ENCODE data around the gene MLST8. TPM values are rescaled to one million over a fixed set of nuclear protein-coding genes. Genes with fewer than 3 reads are reported as not detected.

MLST8 gene
- total RNA-seq, 1 experiment from 2014 or later, result 53.1 TPM

DNA sequence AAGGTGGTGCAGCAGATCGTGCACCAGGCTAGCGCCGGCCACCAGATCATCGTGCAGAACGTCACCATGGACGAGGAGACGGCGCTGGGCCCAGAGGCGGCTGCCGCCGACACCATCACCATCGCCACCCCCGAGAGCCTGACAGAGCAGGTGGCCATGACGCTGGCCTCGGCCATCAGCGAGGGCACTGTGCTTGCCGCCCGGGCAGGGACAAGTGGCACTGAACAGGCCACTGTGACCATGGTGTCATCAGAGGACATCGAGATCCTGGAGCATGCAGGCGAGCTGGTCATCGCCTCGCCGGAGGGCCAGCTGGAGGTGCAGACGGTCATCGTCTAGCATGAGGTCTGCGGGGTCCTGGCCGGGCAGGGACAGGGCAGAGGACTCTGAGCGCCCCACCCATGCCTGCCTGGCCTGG, 30.0 kb downstream of the MLST8 start:
- Mint-ChIP-seq H3K27ac (ENCODE audit: unreplicated experiment) (no peak overlapping the region), H3K4me1 (ENCODE audit: low read depth, unreplicated experiment) (no peaks in the 10 kb centered on the region), H3K4me3 (ENCODE audit: unreplicated experiment) (no peak overlapping the region), H3K9me3 (ENCODE audit: unreplicated experiment) (no peaks in the 10 kb centered on the region), H3K36me3 (ENCODE audit: insufficient read depth, unreplicated experiment) (peaks cover 49% of the 10 kb centered on the region), H3K27me3 (ENCODE audit: insufficient read depth, unreplicated experiment) (no peaks in the 10 kb centered on the region)
- H3K4me3 ChIP-seq (ENCODE audit: low read depth, low read length), result no peak overlapping the region
- ChIA-PET CTCF (no interaction called here), POLR2A (interaction anchor here (0.6 kb wide), 1 partner anchor 233 kb away, joined by 9 read pairs; no protein-coding TSS in a partner anchor)
- no peak for TF ChIP-seq CTCF (IDR thresholded peaks at IDR 0.05; ENCODE audit: insufficient read depth in 1 of 2, low read depth in 1 of 2, low read length in 1 of 2, severe bottlenecking in 1 of 2, unreplicated experiment in 1 of 2)
- intact Hi-C loops (cut with micrococcal nuclease; ENCODE audit: unreplicated experiment), result no loop called here
- H3K4me1 ChIP-seq, result peaks cover 8% of the 10 kb centered on the region; the same call in 1 of the 2 replicates
- H3K27me3 ChIP-seq (replicated peaks; ENCODE audit: control insufficient read depth, insufficient read depth, low read length), result no peaks in the 10 kb centered on the region
- no peaks in the 10 kb centered on the region for H3K9me3 ChIP-seq
- BruUV-seq (replicated peaks), result TSS peak; percentile 27
- DNase-seq, result no peak
- no peaks in the 10 kb centered on the region for H3K36me3 ChIP-seq (ENCODE audit: control insufficient read depth, insufficient read depth, low read length)

- H3K36me3 Mint-ChIP-seq (ENCODE audit: insufficient read depth, unreplicated experiment), result peaks cover 49% of the 10 kb centered on the region
- H3K27me3 ChIP-seq (replicated peaks; ENCODE audit: control insufficient read depth, insufficient read depth, low read length), result no peaks in the 10 kb centered on the region
- ChIA-PET POLR2A (interaction anchor here (0.6 kb wide), 1 partner anchor 234 kb away, joined by 9 read pairs; no protein-coding TSS in a partner anchor), CTCF (no interaction called here)
- no peaks in the 10 kb centered on the region for H3K9me3 Mint-ChIP-seq (ENCODE audit: unreplicated experiment)
- peak overlapping the region; percentile 56 for H3K4me3 Mint-ChIP-seq (ENCODE audit: unreplicated experiment)
- DNase-seq, result no peak
- no peaks in the 10 kb centered on the region for H3K4me1 Mint-ChIP-seq (ENCODE audit: low read depth, unreplicated experiment)
- BruUV-seq (replicated peaks), result no TSS peak
- no peak overlapping the region for H3K4me3 ChIP-seq (ENCODE audit: low read depth, low read length)
- intact Hi-C loops (cut with micrococcal nuclease; ENCODE audit: unreplicated experiment), result no loop called here
- no peak for TF ChIP-seq CTCF (IDR thresholded peaks at IDR 0.05; ENCODE audit: insufficient read depth in 1 of 2, low read depth in 1 of 2, low read length in 1 of 2, severe bottlenecking in 1 of 2, unreplicated experiment in 1 of 2)
- no peaks in the 10 kb centered on the region for H3K27me3 Mint-ChIP-seq (ENCODE audit: insufficient read depth, unreplicated experiment)
- H3K36me3 ChIP-seq (ENCODE audit: control insufficient read depth, insufficient read depth, low read length), result no peaks in the 10 kb centered on the region
- H3K9me3 ChIP-seq, result no peaks in the 10 kb centered on the region
- H3K27ac Mint-ChIP-seq (ENCODE audit: unreplicated experiment), result no peak overlapping the region
- peaks cover 8% of the 10 kb centered on the region; the same call in 1 of the 2 replicates for H3K4me1 ChIP-seq
Measured at GRCh38 chr16:2235695-2236336, 30.6 kb downstream of the MLST8 start.

DNA sequence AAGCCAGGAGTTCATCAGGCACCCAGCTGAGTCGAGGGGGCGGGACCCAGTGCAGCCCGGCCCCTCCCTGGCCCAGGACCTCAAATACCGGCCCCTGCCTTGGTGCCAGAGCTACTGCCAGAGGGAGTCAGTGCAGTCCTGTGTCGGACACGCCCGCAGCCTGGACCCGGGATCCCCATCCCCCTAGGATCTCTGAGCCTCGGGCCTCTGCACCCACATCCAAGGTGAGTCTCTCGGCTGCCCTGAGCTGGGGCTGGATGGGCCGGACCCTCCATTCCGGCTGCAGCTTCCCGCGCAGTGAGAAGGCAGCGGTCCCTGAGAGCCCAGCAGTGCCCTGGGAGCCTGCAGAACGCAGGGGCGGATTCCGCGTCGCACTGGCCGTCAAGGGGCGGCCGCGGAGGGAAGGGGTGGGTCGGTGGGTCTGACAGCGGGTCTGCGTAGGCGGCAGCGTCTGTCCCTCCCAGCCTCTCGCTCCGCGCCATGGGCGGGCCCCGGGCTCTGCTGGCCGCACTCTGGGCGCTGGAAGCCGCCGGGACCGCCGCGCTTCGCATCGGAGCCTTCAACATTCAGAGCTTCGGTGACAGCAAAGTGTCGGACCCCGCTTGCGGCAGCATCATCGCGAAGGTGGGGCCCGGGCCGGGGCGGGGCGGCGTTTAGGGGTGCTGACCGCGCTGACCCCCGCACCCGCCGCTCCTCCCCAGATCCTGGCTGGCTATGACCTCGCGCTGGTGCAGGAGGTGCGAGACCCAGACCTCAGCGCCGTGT, 31.3 kb downstream of the MLST8 start, which contains the start of gene DNASE1L2:
Gene DNASE1L2 (plus strand): TSS at position 108 of the 765 bp plus-strand sequence. CDS start 373 bp downstream, at position 481.
- Mint-ChIP-seq H3K9me3 (ENCODE audit: unreplicated experiment) (no peaks in the 10 kb centered on the region), H3K27ac (ENCODE audit: unreplicated experiment) (no peak within 1 kb of the TSS), H3K36me3 (ENCODE audit: insufficient read depth, unreplicated experiment) (peaks cover 49% of the 10 kb centered on the region), H3K27me3 (ENCODE audit: insufficient read depth, unreplicated experiment) (no peaks in the 10 kb centered on the region), H3K4me3 (ENCODE audit: unreplicated experiment) (peak within 1 kb of the TSS; percentile 56), H3K4me1 (ENCODE audit: low read depth, unreplicated experiment) (no peaks in the 10 kb centered on the region)
- peak in 1 of 2 experiments; percentile 51 for DNase-seq
- no peaks in the 10 kb centered on the region for H3K9me3 ChIP-seq
- BruUV-seq (replicated peaks), result no TSS peak
- CTCF ChIA-PET, result no interaction called here
- no peak for TF ChIP-seq CTCF (IDR thresholded peaks at IDR 0.05; ENCODE audit: insufficient read depth in 1 of 2, low read depth in 1 of 2, low read length in 1 of 2, severe bottlenecking in 1 of 2, unreplicated experiment in 1 of 2)
- peak within 1 kb of the TSS; percentile 46 for H3K4me3 ChIP-seq (ENCODE audit: low read depth, low read length)
- no peaks in the 10 kb centered on the region for H3K27me3 ChIP-seq (replicated peaks; ENCODE audit: control insufficient read depth, insufficient read depth, low read length)
- H3K36me3 ChIP-seq (ENCODE audit: control insufficient read depth, insufficient read depth, low read length), result no peaks in the 10 kb centered on the region
- POLR2A ChIA-PET, result no interaction called here
- peaks cover 8% of the 10 kb centered on the region; the same call in 1 of the 2 replicates for H3K4me1 ChIP-seq
- intact Hi-C loops (cut with micrococcal nuclease; ENCODE audit: unreplicated experiment), result no loop called here

Data from Caco-2 (cell line).